Neural cell (in vitro differentiated cells): Measurements from ENCODE around the gene GMDS. TPM values are rescaled to one million over a fixed set of nuclear protein-coding genes. Genes with fewer than 3 reads are reported as not detected.

Source experiments
- H2AFZ ChIP-seq: fragments of 200-600, 300-800 bp; sonication (generic), shearing (Covaris generic); 2 replicates; pipeline ENCODE4 v1.6.0; 2014; ENCODE audit warnings: low read depth, mild to moderate bottlenecking, antibody characterized with exemption, low read length, moderate library complexity
- H3F3A ChIP-seq: fragments of 200-600 bp; shearing (Covaris generic); 2 replicates; pipeline ENCODE4 v1.6.1; 2016; ENCODE audit warnings: mild to moderate bottlenecking, moderate library complexity, mixed read lengths, antibody characterized with exemption, low read length; ENCODE audit not compliant: insufficient read depth, poor library complexity, severe bottlenecking
- H3K27ac ChIP-seq: fragments of 200-600, 300-800 bp; sonication (generic), shearing (Covaris generic); 2 replicates; pipeline ENCODE4 v1.5.1; 2014; ENCODE audit warnings: mild to moderate bottlenecking, low read length, moderate library complexity
- H3K27me3 ChIP-seq: fragments of 300-800, 200-600 bp; sonication (generic), shearing (Covaris generic); 2 replicates; pipeline ENCODE4 v1.6.0; 2014; ENCODE audit warnings: mild to moderate bottlenecking, low read depth, low read length, moderate library complexity; ENCODE audit not compliant: insufficient read depth
- H3K36me3 ChIP-seq: fragments of 300-800, 200-600 bp; sonication (generic), shearing (Covaris generic); 2 replicates; pipeline ENCODE4 v1.5.1; 2014; ENCODE audit warnings: mild to moderate bottlenecking, antibody characterized with exemption, low read length, moderate library complexity; ENCODE audit not compliant: insufficient read depth
- H3K4me2 ChIP-seq: fragments of 300-800, 200-600 bp; sonication (generic), shearing (Covaris generic); 2 replicates; pipeline ENCODE4 v1.6.0; 2014; ENCODE audit warnings: mild to moderate bottlenecking, low read length
- H3K4me3 ChIP-seq: fragments of 300-800, 200-600 bp; sonication (generic), shearing (Covaris generic); 2 replicates; pipeline ENCODE4 v1.5.1; 2014; ENCODE audit warnings: mild to moderate bottlenecking, low read length, moderate library complexity
- H3K79me2 ChIP-seq: fragments of 200-600 bp; shearing (Covaris generic); replicated peaks from 2 replicates; pipeline ENCODE4 v1.6.0; 2014; ENCODE audit warnings: mild to moderate bottlenecking, low read length, moderate library complexity; ENCODE audit not compliant: insufficient read depth
- H3K9ac ChIP-seq: fragments of 300-800, 200-600 bp; sonication (generic), shearing (Covaris generic); 2 replicates; pipeline ENCODE4 v1.6.1; 2016; ENCODE audit warnings: mild to moderate bottlenecking, low read length, mixed read lengths
- H3K9me2 ChIP-seq: fragments of 200-600 bp; shearing (Covaris generic); 2 replicates; pipeline ENCODE4 v1.6.1; 2016; ENCODE audit warnings: mild to moderate bottlenecking, low read length, mixed read lengths; ENCODE audit not compliant: insufficient read depth
- H3K9me3 ChIP-seq: fragments of 200-600, 300-800 bp; sonication (generic), shearing (Covaris generic); 2 replicates; pipeline ENCODE4 v1.6.1; 2016; ENCODE audit warnings: mild to moderate bottlenecking, mixed run types, low read length, moderate library complexity, mixed read lengths
- H4K20me1 ChIP-seq: fragments of 200-600 bp; shearing (Covaris generic); 2 replicates; pipeline ENCODE4 v1.6.1; 2016; ENCODE audit warnings: mild to moderate bottlenecking, mixed run types; ENCODE audit not compliant: insufficient read depth
- CTCF ChIP-seq: fragments of 450-650 bp; IDR thresholded peaks from 2 replicates; pipeline ENCODE4 v1.5.1; 2014; ENCODE audit warnings: antibody characterized with exemption, mild to moderate bottlenecking, moderate library complexity; ENCODE audit not compliant: poor library complexity, severe bottlenecking
- EP300 ChIP-seq: fragments of 450-650 bp; conservative IDR thresholded peaks from 2 replicates; pipeline ENCODE4 v1.6.1; 2014; ENCODE audit warnings: antibody characterized with exemption, mild to moderate bottlenecking, moderate library complexity; ENCODE audit not compliant: poor library complexity, severe bottlenecking
- EZH2 ChIP-seq: fragments of 200-600, 300-800 bp; shearing (Covaris generic), sonication (generic); IDR thresholded peaks from 2 replicates; pipeline ENCODE4 v1.6.1; 2014; ENCODE audit warnings: antibody characterized with exemption, low read length, borderline replicate concordance, mild to moderate bottlenecking; ENCODE audit not compliant: insufficient read depth, poor library complexity, severe bottlenecking
- MXI1 ChIP-seq: fragments of 450-650 bp; conservative IDR thresholded peaks from 2 replicates; pipeline ENCODE4 v1.6.1; 2014; ENCODE audit warnings: antibody characterized with exemption, mild to moderate bottlenecking; ENCODE audit not compliant: poor library complexity, severe bottlenecking
- POLR2AphosphoS5 ChIP-seq: IDR thresholded peaks from 2 replicates; pipeline ENCODE4 v1.6.1; 2012
- RAD21 ChIP-seq: fragments of 450-650 bp; conservative IDR thresholded peaks from 2 replicates; pipeline ENCODE4 v1.6.1; 2014; ENCODE audit warnings: antibody characterized with exemption, mild to moderate bottlenecking, moderate library complexity
- REST ChIP-seq: IDR thresholded peaks from 2 replicates; pipeline ENCODE4 v1.6.1; 2012; ENCODE audit warnings: borderline replicate concordance
- SMC3 ChIP-seq: fragments of 450-650 bp; conservative IDR thresholded peaks from 2 replicates; pipeline ENCODE4 v1.6.1; 2014; ENCODE audit warnings: antibody characterized with exemption, mild to moderate bottlenecking, moderate library complexity; ENCODE audit not compliant: poor library complexity
- TAF1 ChIP-seq: IDR thresholded peaks from 2 replicates; pipeline ENCODE4 v1.6.1; 2012; ENCODE audit warnings: low read depth
- polyA plus RNA-seq: library from polyadenylated mRNA; depleted of rRNA; stranded (reverse); fragments of >200 nt; gene quantifications from 2 replicates; pipeline ENCODE4 v1.2.3, GENCODE V29; 2014

Gene GMDS
- polyA plus RNA-seq, 1 donor from 2014 or later, result 11.4 TPM

- Histone ChIP-seq H2AFZ (no peak overlapping the region), H3K9ac (no peak overlapping the region), H4K20me1 (no peaks in the 10 kb centered on the region), H3K9me2 (no peaks in the 10 kb centered on the region), H3K79me2 (no peaks in the 10 kb centered on the region), H3K36me3 (no peaks in the 10 kb centered on the region), H3K9me3 (no peaks in the 10 kb centered on the region), H3F3A (no peaks in the 10 kb centered on the region), H3K4me2 (no peak overlapping the region), H3K27me3 (no peaks in the 10 kb centered on the region), H3K4me3 (no peak overlapping the region), H3K27ac (no peak overlapping the region)
- no peak for TF ChIP-seq REST
- no peak for TF ChIP-seq EZH2
- no peak for TF ChIP-seq TAF1
- no peak for TF ChIP-seq RAD21
- no peak for TF ChIP-seq SMC3
- no peak for TF ChIP-seq POLR2AphosphoS5
- no peak for TF ChIP-seq MXI1
- TF ChIP-seq CTCF, result no peak
- no peak for TF ChIP-seq EP300
Observed at GRCh38 chr6:2061880-2062279, 183.5 kb downstream of the GMDS start.

GRCh38 chr6:2055911-2056310, 189.5 kb downstream of the GMDS start:
- Histone ChIP-seq H2AFZ (no peak overlapping the region), H4K20me1 (no peaks in the 10 kb centered on the region), H3K4me2 (no peak overlapping the region), H3K27ac (no peak overlapping the region), H3K36me3 (no peaks in the 10 kb centered on the region), H3K9ac (no peak overlapping the region), H3K9me3 (no peaks in the 10 kb centered on the region), H3F3A (no peaks in the 10 kb centered on the region), H3K4me3 (no peak overlapping the region), H3K9me2 (no peaks in the 10 kb centered on the region), H3K27me3 (no peaks in the 10 kb centered on the region), H3K79me2 (no peaks in the 10 kb centered on the region)
- TF ChIP-seq MXI1, result no peak
- TF ChIP-seq CTCF, result no peak
